Measurements from ENCODE around the gene EMILIN2. TPM values are rescaled to one million over a fixed set of nuclear protein-coding genes. Genes with fewer than 3 reads are reported as not detected.

The EMILIN2 gene
- total and polyA plus RNA-seq, 9 of the 15 experiments (the other 6 are each of a cell fraction or from before 2014, with no cell fraction given): 0.01 to 0.40 (median 0.19) TPM

DNA sequence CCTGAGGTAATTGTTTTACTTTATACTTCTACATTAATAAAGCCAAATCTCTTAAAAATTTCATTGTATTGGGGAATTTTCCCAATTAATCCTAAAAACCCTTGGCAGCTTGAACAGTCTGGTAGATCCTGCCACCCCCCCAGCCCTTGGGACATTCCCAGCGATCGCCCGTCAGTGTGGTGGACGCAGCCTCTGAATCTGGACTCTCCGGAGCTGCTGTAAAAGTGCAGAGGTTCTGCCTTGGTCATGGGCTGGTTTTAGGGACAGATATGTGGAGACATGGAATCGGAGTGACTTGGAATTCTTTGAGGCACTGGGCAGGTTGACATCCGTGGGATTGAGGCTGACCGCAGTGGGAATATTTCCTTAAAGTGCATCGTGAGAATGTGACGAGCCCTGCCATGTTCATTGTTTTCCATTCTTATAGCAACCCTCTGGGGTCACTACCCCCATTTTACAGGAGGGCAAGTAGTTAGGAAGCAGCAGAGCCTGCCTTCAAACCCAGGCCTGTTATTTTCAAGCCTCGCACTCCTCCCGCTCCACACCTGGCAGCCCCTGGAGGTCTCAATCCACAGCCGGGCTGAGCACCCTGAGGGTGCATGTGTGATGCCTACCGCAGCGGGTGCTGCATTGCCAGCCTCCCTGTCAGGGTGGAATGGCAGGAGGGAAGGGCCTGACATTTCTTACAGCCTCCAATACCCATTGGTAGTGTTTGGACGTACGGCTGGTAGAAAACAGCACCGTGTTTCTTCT is 6.5 kb downstream of the EMILIN2 start:
- Histone ChIP-seq H3K9me3 (replicated peaks; ENCODE audit: control insufficient read depth, insufficient read depth, low read depth, low read length) (no peaks in the 10 kb centered on the region), H3K27ac (ENCODE audit: extremely low read depth, low read depth, low read length) (peak overlapping the region; percentile 72), H3K27me3 (ENCODE audit: control insufficient read depth in 2 of 2, insufficient read depth in 2 of 2, low read length in 2 of 2) (peaks cover 0 to under 1% of the 10 kb centered on the region in 2 experiments; a peak in 1 of 5 replicates), H4K20me1 (replicated peaks; ENCODE audit: control insufficient read depth, insufficient read depth, low read length) (no peaks in the 10 kb centered on the region), H3K4me3 (no peak overlapping the region), H3K9me1 (ENCODE audit: control insufficient read depth, insufficient read depth, low read length) (no peaks in the 10 kb centered on the region), H3K9ac (ENCODE audit: insufficient read depth in 1 of 2, low read depth in 2 of 2, low read length in 2 of 2) (peak overlapping the region; percentile 64 to 89), H3K79me2 (ENCODE audit: control insufficient read depth, insufficient read depth, low read length) (no peaks in the 10 kb centered on the region), H3K36me3 (ENCODE audit: control insufficient read depth, insufficient read depth, low read length) (no peaks in the 10 kb centered on the region), H3K4me1 (replicated peaks in 1 of 2; ENCODE audit: control insufficient read depth in 2 of 2, insufficient read depth in 2 of 2, low read length in 2 of 2) (peaks cover 55 to 71% of the 10 kb centered on the region in 2 experiments), H2AFZ (ENCODE audit: low read depth, low read length) (peak overlapping the region; percentile 74), H3K4me2 (ENCODE audit: insufficient read depth, low read length) (peak overlapping the region; percentile 75)
- intact Hi-C loops (cut with micrococcal nuclease) (no loop called here), in situ Hi-C loops (cut with MboI) (no loop called here)
- DNase-seq (ENCODE audit: extremely low read depth in 1 of 4, low spot score in 3 of 4) (peak in 1 of 4 experiments; percentile 16), FAIRE-seq (no peak), ATAC-seq (peak; percentile 5)
- CTCF ChIA-PET (ENCODE audit: low intra/inter-chr PET ratio): no interaction called here
- POLR2A ChIA-PET: interaction anchor here (1.0 to 2.0 kb wide), 2 partner anchors 9 kb away, joined by 3 to 10 read pairs; no protein-coding TSS in a partner anchor
- no TSS peak for BruUV-seq (replicated peaks)
- 74% methylated on average over 18 of the region's 18 CpGs for WGBS (ENCODE audit: insufficient coverage, low coverage, missing lambda C conversion rate)
- TF ChIP-seq, protein P1, sequence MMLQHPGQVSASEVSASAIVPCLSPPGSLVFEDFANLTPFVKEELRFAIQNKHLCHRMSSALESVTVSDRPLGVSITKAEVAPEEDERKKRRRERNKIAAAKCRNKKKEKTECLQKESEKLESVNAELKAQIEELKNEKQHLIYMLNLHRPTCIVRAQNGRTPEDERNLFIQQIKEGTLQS (IDR thresholded peaks at IDR 0.05): no peak
- TF ChIP-seq, protein P1 (CRISPR knock-in tag; conservative IDR thresholded peaks at IDR 0.05): peak; percentile 13; the same call in 1 of the 2 replicates
- TF ChIP-seq, protein P2, sequence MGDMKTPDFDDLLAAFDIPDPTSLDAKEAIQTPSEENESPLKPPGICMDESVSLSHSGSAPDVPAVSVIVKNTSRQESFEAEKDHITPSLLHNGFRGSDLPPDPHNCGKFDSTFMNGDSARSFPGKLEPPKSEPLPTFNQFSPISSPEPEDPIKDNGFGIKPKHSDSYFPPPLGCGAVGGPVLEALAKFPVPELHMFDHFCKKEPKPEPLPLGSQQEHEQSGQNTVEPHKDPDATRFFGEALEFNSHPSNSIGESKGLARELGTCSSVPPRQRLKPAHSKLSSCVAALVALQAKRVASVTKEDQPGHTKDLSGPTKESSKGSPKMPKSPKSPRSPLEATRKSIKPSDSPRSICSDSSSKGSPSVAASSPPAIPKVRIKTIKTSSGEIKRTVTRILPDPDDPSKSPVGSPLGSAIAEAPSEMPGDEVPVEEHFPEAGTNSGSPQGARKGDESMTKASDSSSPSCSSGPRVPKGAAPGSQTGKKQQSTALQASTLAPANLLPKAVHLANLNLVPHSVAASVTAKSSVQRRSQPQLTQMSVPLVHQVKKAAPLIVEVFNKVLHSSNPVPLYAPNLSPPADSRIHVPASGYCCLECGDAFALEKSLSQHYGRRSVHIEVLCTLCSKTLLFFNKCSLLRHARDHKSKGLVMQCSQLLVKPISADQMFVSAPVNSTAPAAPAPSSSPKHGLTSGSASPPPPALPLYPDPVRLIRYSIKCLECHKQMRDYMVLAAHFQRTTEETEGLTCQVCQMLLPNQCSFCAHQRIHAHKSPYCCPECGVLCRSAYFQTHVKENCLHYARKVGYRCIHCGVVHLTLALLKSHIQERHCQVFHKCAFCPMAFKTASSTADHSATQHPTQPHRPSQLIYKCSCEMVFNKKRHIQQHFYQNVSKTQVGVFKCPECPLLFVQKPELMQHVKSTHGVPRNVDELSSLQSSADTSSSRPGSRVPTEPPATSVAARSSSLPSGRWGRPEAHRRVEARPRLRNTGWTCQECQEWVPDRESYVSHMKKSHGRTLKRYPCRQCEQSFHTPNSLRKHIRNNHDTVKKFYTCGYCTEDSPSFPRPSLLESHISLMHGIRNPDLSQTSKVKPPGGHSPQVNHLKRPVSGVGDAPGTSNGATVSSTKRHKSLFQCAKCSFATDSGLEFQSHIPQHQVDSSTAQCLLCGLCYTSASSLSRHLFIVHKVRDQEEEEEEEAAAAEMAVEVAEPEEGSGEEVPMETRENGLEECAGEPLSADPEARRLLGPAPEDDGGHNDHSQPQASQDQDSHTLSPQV (IDR thresholded peaks at IDR 0.05): peak; percentile 58; the same call in 1 of the 2 replicates
- TF ChIP-seq SIN3A (IDR thresholded peaks at IDR 0.05; ENCODE audit: borderline replicate concordance in 2 of 2, control insufficient read depth in 1 of 2, low read depth in 2 of 2, low read length in 2 of 2) (no peak), PRPF4 (IDR thresholded peaks at IDR 0.05; ENCODE audit: insufficient read depth, low read depth, low read length, poor library complexity, severe bottlenecking) (no peak), NFE2L1 (tag; IDR thresholded peaks at IDR 0.05; ENCODE audit: borderline replicate concordance, low read depth) (no peak), CHD4 (IDR thresholded peaks at IDR 0.05; ENCODE audit: insufficient read depth, insufficient replicate concordance, low read depth, low read length, poor library complexity, severe bottlenecking) (peak; percentile 46), KAT2B (IDR thresholded peaks at IDR 0.05; ENCODE audit: low read depth, low read length) (no peak), CBX3 (IDR thresholded peaks at IDR 0.05; ENCODE audit: borderline replicate concordance in 1 of 2, low read length in 2 of 2) (peak in 1 of 2 experiments; percentile 10; a peak in 1 of 3 replicates), RBBP5 (IDR thresholded peaks at IDR 0.05; ENCODE audit: borderline replicate concordance, insufficient read depth, low read length, poor library complexity, severe bottlenecking) (no peak)
- TF ChIP-seq, protein P3, sequence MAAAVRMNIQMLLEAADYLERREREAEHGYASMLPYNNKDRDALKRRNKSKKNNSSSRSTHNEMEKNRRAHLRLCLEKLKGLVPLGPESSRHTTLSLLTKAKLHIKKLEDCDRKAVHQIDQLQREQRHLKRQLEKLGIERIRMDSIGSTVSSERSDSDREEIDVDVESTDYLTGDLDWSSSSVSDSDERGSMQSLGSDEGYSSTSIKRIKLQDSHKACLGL (CRISPR knock-in tag; IDR thresholded peaks at IDR 0.05; ENCODE audit: borderline replicate concordance, poor library complexity, severe bottlenecking): no peak
- TF ChIP-seq, protein P4, sequence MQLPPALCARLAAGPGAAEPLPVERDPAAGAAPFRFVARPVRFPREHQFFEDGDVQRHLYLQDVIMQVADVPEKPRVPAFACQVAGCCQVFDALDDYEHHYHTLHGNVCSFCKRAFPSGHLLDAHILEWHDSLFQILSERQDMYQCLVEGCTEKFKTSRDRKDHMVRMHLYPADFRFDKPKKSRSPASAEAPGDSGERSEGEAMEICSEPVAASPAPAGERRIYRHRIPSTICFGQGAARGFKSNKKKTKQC (CRISPR knock-in tag; IDR thresholded peaks at IDR 0.05): 0 out of 2 replicates have a peak, but pooled peaks have one; percentile 54
